Aorta (tissue), 5 donors: Measurements from ENCODE around the gene SEC24D. TPM values are rescaled to one million over a fixed set of nuclear protein-coding genes. Genes with fewer than 3 reads are reported as not detected.

ENCODE experiments used
- ATAC-seq: fragments of 200-7000 bp; cut with Tn5 transposase; one replicate; pipeline ENCODE4 v1.9.1; 2022; ENCODE audit warnings: moderate library complexity; ENCODE audit not compliant: low FRiP score
- DNase-seq, 2 donors: peaks; one replicate each; pipeline ENCODE4 v3.0.0-alpha.2; 2020
- H3K27ac ChIP-seq, 2 donors: one replicate each; pipeline ENCODE4 v1.5.1; 2013; ENCODE audit warnings: low read length in 2 of 2, mild to moderate bottlenecking in 2 of 2, moderate library complexity in 2 of 2, control low read depth in 1 of 2, inconsistent platforms in 1 of 2, low read depth in 1 of 2
- H3K27me3 ChIP-seq, 2 donors: one replicate each; pipeline ENCODE4 v1.6.1; 2013; ENCODE audit warnings: control low read depth in 1 of 2, low read length in 1 of 2, mild to moderate bottlenecking in 1 of 2, moderate library complexity in 1 of 2; ENCODE audit not compliant: insufficient read depth in 2 of 2, control insufficient read depth in 1 of 2
- H3K36me3 ChIP-seq, 2 donors: one replicate each; pipeline ENCODE4 v1.6.1; 2013; ENCODE audit warnings: control low read depth in 1 of 2, low read length in 1 of 2, mild to moderate bottlenecking in 1 of 2; ENCODE audit not compliant: insufficient read depth in 2 of 2, control insufficient read depth in 1 of 2
- H3K4me1 ChIP-seq, 2 donors: one replicate each; pipeline ENCODE4 v1.6.1; 2013; ENCODE audit warnings: low read length in 2 of 2, control low read depth in 1 of 2, mild to moderate bottlenecking in 1 of 2, moderate library complexity in 1 of 2; ENCODE audit not compliant: insufficient read depth in 2 of 2, control insufficient read depth in 1 of 2
- H3K4me3 ChIP-seq, 2 donors: one replicate each; pipeline ENCODE4 v1.5.1; 2013; ENCODE audit warnings: low read length in 2 of 2, control low read depth in 1 of 2, mild to moderate bottlenecking in 1 of 2
- H3K9me3 ChIP-seq: one replicate; pipeline ENCODE4 v1.6.1; 2013; ENCODE audit warnings: mild to moderate bottlenecking, low read length; ENCODE audit not compliant: control insufficient read depth
- WGBS, 2 donors: extraction: QIAGEN DNeasy Blood & Tissue Kit; methylation state at CpG; one replicate each; pipeline ENCODE4 v1.1.7; 2013; 5-methylcytosine and 5-hydroxymethylcytosine counted together
- intact Hi-C, 2 donors: fragments of 100-400 bp; cut with DNase I; formaldehyde crosslinking; loops; one replicate each; pipeline versions ENCODE4 v1.14.2 to v1.15.0; 2022
- polyA plus RNA-seq, 2 donors: library from polyadenylated mRNA; stranded (reverse); fragments of 200-250 nt; gene quantifications; one replicate each; pipeline ENCODE4 v1.2.3, GENCODE V29; 2013
- total RNA-seq, 2 donors: library from RNA; stranded (reverse); fragmentation: NEBNext Ultra II Directional; extraction: Animal tissue kit (Norgen Biotek cat#: 25700); gene quantifications; one replicate each; pipeline ENCODE4 v1.2.1, GENCODE V29; 2021
- donor health status: healthy with polysubstance abuse.
- donor health status: Bipolar disorder and iron deficiency.
- donor health status: DM: no; HTN: no; CAD: no.
- donor health status: DM: no; HTN: no; CAD: no.
- donor health status: DM: yes; HTN: yes; CAD: no.

SEC24D gene
- total and polyA plus RNA-seq, 4 donors = 25.3 to 127 (median 78.3) TPM

DNA sequence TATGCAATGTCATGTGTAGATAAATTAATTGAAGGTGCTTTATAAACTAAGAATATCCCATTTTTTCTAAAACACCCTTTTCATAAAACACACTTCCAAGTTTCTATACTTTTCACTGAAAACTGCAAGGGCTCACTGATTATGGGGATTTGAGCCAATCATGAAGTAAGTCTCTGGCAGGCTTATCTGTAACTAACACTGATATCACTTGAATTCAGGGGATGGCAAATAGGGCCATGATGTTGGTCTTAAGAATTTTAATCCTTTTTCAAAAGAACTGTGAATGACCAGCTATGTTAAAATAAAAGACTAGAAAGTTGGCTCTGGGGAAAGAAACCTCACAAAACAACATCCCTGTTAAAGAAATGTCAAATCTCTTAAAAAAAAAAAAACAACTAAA is 13.0 kb upstream of the SEC24D start:
- no peaks in the 10 kb centered on the region for H3K36me3 ChIP-seq
- no peak overlapping the region for H3K4me3 ChIP-seq
- no peak for DNase-seq
- peaks cover 0 to 2% of the 10 kb centered on the region in 2 donors for H3K4me1 ChIP-seq
- ATAC-seq = no peak
- no peak overlapping the region for H3K27ac ChIP-seq
- intact Hi-C loops = no loop called here
- no peaks in the 10 kb centered on the region for H3K9me3 ChIP-seq
- H3K27me3 ChIP-seq = no peaks in the 10 kb centered on the region

DNA sequence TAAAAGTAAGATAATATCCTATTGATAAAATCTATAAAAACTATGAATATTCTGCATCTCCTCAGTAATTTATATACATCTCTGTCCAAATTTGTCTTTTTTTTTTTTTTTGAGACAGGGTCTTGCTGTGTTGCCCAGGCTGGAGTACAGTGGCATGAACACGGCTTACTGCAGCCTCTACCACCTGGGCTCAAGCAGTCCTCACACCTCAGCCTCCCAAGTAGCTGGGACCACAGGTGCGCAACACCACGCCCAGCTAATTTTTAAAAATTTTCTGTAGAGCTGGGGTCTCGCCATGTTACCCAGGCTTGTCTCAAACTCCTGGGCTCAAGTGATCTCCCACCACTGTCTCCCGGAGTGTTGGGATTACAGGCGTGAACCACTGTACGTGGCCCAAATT is 12.3 kb upstream of the SEC24D start:
- H3K9me3 ChIP-seq = no peaks in the 10 kb centered on the region
- H3K4me1 ChIP-seq = peaks cover 0 to 2% of the 10 kb centered on the region in 2 donors
- no peak for ATAC-seq
- DNase-seq = no peak
- no peak overlapping the region for H3K27ac ChIP-seq
- H3K4me3 ChIP-seq = no peak overlapping the region
- no peaks in the 10 kb centered on the region for H3K36me3 ChIP-seq
- H3K27me3 ChIP-seq = no peaks in the 10 kb centered on the region
- intact Hi-C loops = no loop called here
- 91 to 98% methylated on average over 7 of the region's 7 CpGs for WGBS, 2 donors

- Histone ChIP-seq H3K4me3 (no peak overlapping the region), H3K27ac (no peak overlapping the region), H3K9me3 (no peaks in the 10 kb centered on the region), H3K36me3 (no peaks in the 10 kb centered on the region), H3K27me3 (no peaks in the 10 kb centered on the region), H3K4me1 (peaks cover 0 to 2% of the 10 kb centered on the region in 2 donors)
- WGBS, 2 donors = 84 to 86% methylated on average over 1 of the region's 1 CpG
- ATAC-seq = no peak
- intact Hi-C loops = no loop called here
- no peak for DNase-seq
Measured at GRCh38 chr4:118846979-118847378, 11.1 kb upstream of the SEC24D start.

DNA sequence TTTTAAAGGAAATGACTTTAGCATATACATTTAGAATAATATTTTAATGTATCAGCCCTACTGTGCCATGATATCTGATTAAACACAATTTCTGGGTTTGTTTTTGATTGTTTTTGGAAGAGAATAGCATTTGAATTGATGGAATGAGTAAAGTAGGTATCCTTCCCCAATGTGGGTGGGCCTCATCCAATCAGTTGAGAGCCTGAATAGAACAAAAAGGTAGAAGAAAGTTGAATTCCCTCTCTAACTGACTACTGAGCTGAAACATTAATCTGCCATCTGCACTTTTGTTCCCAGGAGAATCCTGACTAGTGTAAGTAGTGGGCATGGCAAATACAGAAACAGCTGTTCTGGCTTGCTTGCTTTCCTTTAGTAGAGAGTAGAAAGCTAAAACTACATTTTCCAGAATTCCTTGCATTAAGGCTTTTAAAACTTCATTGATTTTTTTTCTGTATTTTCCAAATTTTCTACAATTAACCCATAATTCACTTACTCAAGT is 9.7 kb upstream of the SEC24D start:
- ATAC-seq (no peak), DNase-seq (no peak)
- Histone ChIP-seq H3K9me3 (no peaks in the 10 kb centered on the region), H3K4me3 (no peak overlapping the region), H3K27ac (no peak overlapping the region), H3K36me3 (no peaks in the 10 kb centered on the region), H3K27me3 (no peaks in the 10 kb centered on the region), H3K4me1 (peaks cover 0 to 2% of the 10 kb centered on the region in 2 donors)
- intact Hi-C loops = no loop called here

- DNase-seq = no peak
- H3K27ac ChIP-seq = no peak overlapping the region
- WGBS, 2 donors = 81 to 83% methylated on average over 6 of the region's 6 CpGs
- no peaks in the 10 kb centered on the region for H3K4me1 ChIP-seq
- H3K4me3 ChIP-seq = no peak overlapping the region
- H3K27me3 ChIP-seq = no peaks in the 10 kb centered on the region
- no peaks in the 10 kb centered on the region for H3K9me3 ChIP-seq
- no peak for ATAC-seq
- intact Hi-C loops = no loop called here
- no peaks in the 10 kb centered on the region for H3K36me3 ChIP-seq
Measured at GRCh38 chr4:118843237-118843636, 7.3 kb upstream of the SEC24D start.

GRCh38 chr4:118842055-118842454 is 6.1 kb upstream of the SEC24D start:
- H3K4me3 ChIP-seq = no peak overlapping the region
- no peaks in the 10 kb centered on the region for H3K9me3 ChIP-seq
- 27 to 69% methylated on average over 3 of the region's 3 CpGs for WGBS, 2 donors
- H3K27me3 ChIP-seq = no peaks in the 10 kb centered on the region
- ATAC-seq (no peak), DNase-seq (no peak)
- H3K36me3 ChIP-seq = no peaks in the 10 kb centered on the region
- H3K4me1 ChIP-seq = no peaks in the 10 kb centered on the region
- no peak overlapping the region for H3K27ac ChIP-seq
- intact Hi-C loops = no loop called here

DNA sequence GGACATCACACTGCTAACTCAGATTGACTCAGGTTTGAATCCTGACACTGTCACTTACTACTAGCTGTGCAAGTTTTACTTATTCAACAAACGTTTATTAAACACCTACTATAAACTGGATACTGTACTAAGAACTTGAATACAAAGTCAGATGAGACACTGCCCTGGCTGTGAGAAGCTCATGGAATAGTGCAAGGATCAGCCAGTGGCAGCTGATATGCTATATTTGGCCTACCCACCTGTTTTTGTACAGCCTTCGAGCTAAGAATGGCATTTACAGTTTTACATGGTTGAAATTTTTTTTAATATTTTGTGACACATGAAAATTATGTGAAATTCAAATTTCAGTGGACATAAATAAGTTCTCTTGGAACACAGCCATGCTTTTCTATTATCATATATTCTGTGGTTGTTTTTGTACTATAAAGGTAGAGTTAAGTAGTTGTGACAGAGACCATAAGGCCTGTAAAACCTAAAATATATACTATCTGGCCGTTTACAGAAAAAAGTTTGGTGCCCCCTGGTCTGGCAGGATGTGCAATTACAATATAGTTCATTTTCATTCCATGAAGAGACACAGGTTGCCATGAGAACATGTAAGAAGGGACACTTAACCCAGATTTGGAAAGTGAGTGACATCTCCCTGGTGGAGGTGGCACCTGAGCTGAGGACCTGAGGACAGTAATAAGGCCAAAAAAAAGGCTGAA is 3.4 kb upstream of the SEC24D start:
- WGBS, 2 donors = 82 to 84% methylated on average over 3 of the region's 3 CpGs
- intact Hi-C loops = loop anchor here (5.0 kb wide), 1 partner anchor 48 kb away; the partner anchor contains the start of gene SYNPO2 (in 2 of the 2)
- H3K9me3 ChIP-seq = no peaks in the 10 kb centered on the region
- ATAC-seq (no peak), DNase-seq (no peak)
- H3K27ac ChIP-seq = no peak overlapping the region
- no peaks in the 10 kb centered on the region for H3K4me1 ChIP-seq
- no peak overlapping the region for H3K4me3 ChIP-seq
- H3K36me3 ChIP-seq = no peaks in the 10 kb centered on the region
- no peaks in the 10 kb centered on the region for H3K27me3 ChIP-seq

DNA sequence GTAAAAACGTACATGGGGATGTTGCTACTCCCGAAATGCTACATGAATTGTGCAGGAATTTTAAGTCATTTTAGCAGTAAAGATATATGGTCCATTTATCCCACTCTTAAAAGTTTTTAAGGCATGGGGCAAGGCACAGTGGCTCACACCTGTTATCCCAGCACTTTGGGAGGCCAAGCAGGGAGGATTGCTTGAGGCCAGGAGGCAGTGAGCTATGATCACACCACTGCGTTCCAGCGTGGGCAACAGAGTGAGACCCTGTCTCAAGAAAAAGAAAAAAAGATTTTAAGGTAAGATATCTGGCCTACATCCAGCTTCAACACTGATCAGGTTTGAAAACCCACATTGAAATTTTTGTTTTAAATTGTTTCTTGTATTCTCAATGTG is 1.2 kb upstream of the SEC24D start:
- no peak for DNase-seq
- Histone ChIP-seq H3K9me3 (no peaks in the 10 kb centered on the region), H3K27me3 (no peaks in the 10 kb centered on the region), H3K4me1 (no peaks in the 10 kb centered on the region), H3K4me3 (no peak overlapping the region), H3K27ac (no peak overlapping the region), H3K36me3 (peaks cover 0 to 4% of the 10 kb centered on the region in 2 donors)
- intact Hi-C loops = loop anchor here (5.0 kb wide), 1 partner anchor 50 kb away; the partner anchor contains the start of gene SYNPO2 (in 2 of the 2)
- no peak for ATAC-seq
- WGBS, 2 donors = 58 to 70% methylated on average over 4 of the region's 4 CpGs
